Fibroblast of lung (primary cell): ENCODE results near the gene ESPN.

Experiments used
- EZH2 ChIP-seq: IDR thresholded peaks from 2 replicates; pipeline ENCODE4 v1.5.1; 2012; ENCODE audit warnings: low read length, control low read depth, mild to moderate bottlenecking; ENCODE audit errors: missing control alignments
- TF ChIP-seq, protein P1 (sequence below), 2 donors: IDR thresholded peaks in 1 of 2; conservative IDR thresholded peaks in 1 of 2; 1 replicate in 1 of 2; 2 replicates in 1 of 2; pipeline ENCODE4 v1.5.1; 2011 to 2012; ENCODE audit warnings: low read length in 2 of 2, control low read depth in 1 of 2, inconsistent platforms in 1 of 2, low read depth in 1 of 2, mild to moderate bottlenecking in 1 of 2

GRCh38 chr1:6466023-6466422 lies 41.4 kb downstream of the ESPN start, which contains the start of gene TNFRSF25:
- TF ChIP-seq, protein P1, sequence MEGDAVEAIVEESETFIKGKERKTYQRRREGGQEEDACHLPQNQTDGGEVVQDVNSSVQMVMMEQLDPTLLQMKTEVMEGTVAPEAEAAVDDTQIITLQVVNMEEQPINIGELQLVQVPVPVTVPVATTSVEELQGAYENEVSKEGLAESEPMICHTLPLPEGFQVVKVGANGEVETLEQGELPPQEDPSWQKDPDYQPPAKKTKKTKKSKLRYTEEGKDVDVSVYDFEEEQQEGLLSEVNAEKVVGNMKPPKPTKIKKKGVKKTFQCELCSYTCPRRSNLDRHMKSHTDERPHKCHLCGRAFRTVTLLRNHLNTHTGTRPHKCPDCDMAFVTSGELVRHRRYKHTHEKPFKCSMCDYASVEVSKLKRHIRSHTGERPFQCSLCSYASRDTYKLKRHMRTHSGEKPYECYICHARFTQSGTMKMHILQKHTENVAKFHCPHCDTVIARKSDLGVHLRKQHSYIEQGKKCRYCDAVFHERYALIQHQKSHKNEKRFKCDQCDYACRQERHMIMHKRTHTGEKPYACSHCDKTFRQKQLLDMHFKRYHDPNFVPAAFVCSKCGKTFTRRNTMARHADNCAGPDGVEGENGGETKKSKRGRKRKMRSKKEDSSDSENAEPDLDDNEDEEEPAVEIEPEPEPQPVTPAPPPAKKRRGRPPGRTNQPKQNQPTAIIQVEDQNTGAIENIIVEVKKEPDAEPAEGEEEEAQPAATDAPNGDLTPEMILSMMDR (conservative IDR thresholded peaks at IDR 0.05 in 1 of 2, IDR thresholded peaks at IDR 0.05 in 1 of 2; ENCODE audit: low read depth in 1 of 2, low read length in 2 of 2): no peak
- TF ChIP-seq EZH2: no peak
